GM21423 (cell line): ENCODE data around the gene ABCG1.

Experiments used
- ATAC-seq: cut with Tn5 transposase; IDR thresholded peaks from one replicate; pipeline ENCODE4 v1.9.1; 2021; ENCODE audit warnings: mild to moderate bottlenecking, moderate library complexity; ENCODE audit not compliant: unreplicated experiment

The ABCG1 gene

GRCh38 chr21:42266971-42267556 is 48.1 kb downstream of the ABCG1 start:
- ATAC-seq, result no peak

- no peak for ATAC-seq
These were observed 50.4 kb downstream of the ABCG1 start for GRCh38 chr21:42269386-42269785.

GRCh38 chr21:42271065-42271464 is 52.1 kb downstream of the ABCG1 start:
- no peak for ATAC-seq

- no peak for ATAC-seq
These were observed 53.4 kb downstream of the ABCG1 start for GRCh38 chr21:42272109-42272962.

GRCh38 chr21:42272984-42273600 is 54.2 kb downstream of the ABCG1 start:
- ATAC-seq, result no peak

- no peak for ATAC-seq
These were observed 57.1 kb downstream of the ABCG1 start for GRCh38 chr21:42276076-42276475.

GRCh38 chr21:42276526-42277154 is 57.7 kb downstream of the ABCG1 start:
- no peak for ATAC-seq

- no peak for ATAC-seq
These were observed 58.7 kb downstream of the ABCG1 start for GRCh38 chr21:42277593-42277992.

GRCh38 chr21:42278451-42279149 is 59.7 kb downstream of the ABCG1 start:
- no peak for ATAC-seq

GRCh38 chr21:42279341-42279871 is 60.5 kb downstream of the ABCG1 start:
- no peak for ATAC-seq

- no peak for ATAC-seq
These were observed 60.9 kb downstream of the ABCG1 start for GRCh38 chr21:42279888-42280287.

- ATAC-seq, result no peak
These were observed 61.6 kb downstream of the ABCG1 start for GRCh38 chr21:42280356-42281180.

GRCh38 chr21:42281181-42281680 is 62.3 kb downstream of the ABCG1 start:
- ATAC-seq, result no peak

GRCh38 chr21:42282021-42282420 is 63.1 kb downstream of the ABCG1 start:
- no peak for ATAC-seq

GRCh38 chr21:42282715-42283114 is 63.8 kb downstream of the ABCG1 start:
- ATAC-seq, result no peak

- no peak for ATAC-seq
These were observed 66.8 kb downstream of the ABCG1 start for GRCh38 chr21:42285569-42286245.

GRCh38 chr21:42286416-42286815 is 67.5 kb downstream of the ABCG1 start:
- ATAC-seq, result no peak

- no peak for ATAC-seq
These were observed 68.5 kb downstream of the ABCG1 start for GRCh38 chr21:42287193-42288083.
